Panc1 (cell line): ENCODE results near the gene KIAA1755. TPM values are rescaled to one million over a fixed set of nuclear protein-coding genes. Genes with fewer than 3 reads are reported as not detected.

Source experiments
- ATAC-seq: fragments of 200-7000 bp; cut with Tn5 transposase; 2 replicates; pipeline ENCODE4 v1.9.1; 2020; ENCODE audit warnings: mild to moderate bottlenecking, moderate library complexity
- BruUV-seq: library from RNA; stranded (reverse); fragments of 400-500 nt; replicated peaks from 2 replicates; lab custom pipeline; 2021; lab: Mats Ljungman, UMichigan
- CTCF ChIA-PET: fragments of 300-600 bp; sonication (Branson Sonifier 250); formaldehyde crosslinking; loops from one replicate; lab custom pipeline; 2022; ENCODE audit warnings: antibody characterized with exemption; lab: Charles Lee
- POLR2A ChIA-PET: fragments of 300-600 bp; sonication (Branson Sonifier 250); formaldehyde crosslinking; loops from one replicate; lab custom pipeline; 2022; ENCODE audit warnings: antibody characterized with exemption; lab: Charles Lee
- DNase-seq: peaks from one replicate; pipeline ENCODE4 v3.0.0-alpha.2; 2010; ENCODE audit warnings: low read depth, low spot score
- H3K27ac ChIP-seq: 2 replicates; pipeline ENCODE4 v1.5.1; 2011; ENCODE audit warnings: mild to moderate bottlenecking, low read length, inconsistent platforms
- H3K27me3 ChIP-seq: fragments of 200-500 bp; sonication (Bioruptor generic); 2 replicates; pipeline ENCODE4 v1.6.0; 2014; ENCODE audit warnings: low read length, inconsistent platforms; ENCODE audit not compliant: control insufficient read depth, insufficient read depth
- H3K36me3 ChIP-seq: fragments of 200-500 bp; sonication (Bioruptor generic); 2 replicates; pipeline ENCODE4 v1.5.1; 2014; ENCODE audit warnings: inconsistent platforms, mild to moderate bottlenecking, low read length, moderate library complexity; ENCODE audit not compliant: control insufficient read depth, insufficient read depth
- H3K4me1 ChIP-seq: 2 replicates; pipeline ENCODE4 v1.5.1; 2011; ENCODE audit warnings: inconsistent platforms, mild to moderate bottlenecking, low read length, moderate library complexity; ENCODE audit not compliant: control insufficient read depth, insufficient read depth
- H3K4me3 ChIP-seq, 2 experiments: 2 replicates each; pipeline ENCODE4 v1.5.1; 2011 to 2012; ENCODE audit warnings: low read depth in 2 of 2, low read length in 2 of 2, mild to moderate bottlenecking in 2 of 2, inconsistent platforms in 1 of 2, moderate library complexity in 1 of 2
- H3K9me3 ChIP-seq: fragments of 200-500 bp; sonication (Bioruptor generic); 2 replicates; pipeline ENCODE4 v1.5.1; 2014; ENCODE audit warnings: low read depth, mild to moderate bottlenecking, inconsistent platforms, low read length, moderate library complexity; ENCODE audit not compliant: control insufficient read depth, insufficient read depth
- CTCF ChIP-seq: fragments of 450-650 bp; IDR thresholded peaks from 2 replicates; pipeline ENCODE4 v1.5.1; 2017; ENCODE audit warnings: mild to moderate bottlenecking
- POLR2AphosphoS5 ChIP-seq: IDR thresholded peaks from 2 replicates; pipeline ENCODE4 v1.6.1; 2012; ENCODE audit warnings: mild to moderate bottlenecking, low read depth, low read length, moderate library complexity
- REST ChIP-seq, 2 experiments: IDR thresholded peaks; 2 replicates each; pipeline ENCODE4 v1.6.1; 2011 to 2012; ENCODE audit warnings: low read depth in 2 of 2, control low read depth in 1 of 2, low read length in 1 of 2, mild to moderate bottlenecking in 1 of 2, moderate library complexity in 1 of 2; ENCODE audit not compliant: insufficient read depth in 1 of 2
- SIN3A ChIP-seq: IDR thresholded peaks from 2 replicates; pipeline ENCODE4 v1.6.1; 2012; ENCODE audit warnings: low read depth, mild to moderate bottlenecking, low read length, moderate library complexity, borderline replicate concordance; ENCODE audit not compliant: insufficient read depth
- TCF7L2 ChIP-seq: IDR thresholded peaks from 2 replicates; pipeline ENCODE4 v1.6.1; 2011; ENCODE audit warnings: mild to moderate bottlenecking, low read depth, low read length, inconsistent platforms
- in situ Hi-C: cut with HindIII; loops from 2 replicates; pipeline ENCODE4 v1.10.0; 2016; ENCODE audit warnings: low sequenced_read_pairs, low pct_unique_long_range_greater_than_20kb
- intact Hi-C: fragments of 100-400 bp; cut with micrococcal nuclease; formaldehyde crosslinking; loops from one replicate; pipeline ENCODE4 v1.10.0; 2022; ENCODE audit not compliant: unreplicated experiment
- total RNA-seq: library from RNA; stranded (reverse); gene quantifications from one replicate; pipeline ENCODE4 v1.2.1, GENCODE V29; 2021; ENCODE audit not compliant: unreplicated experiment

Gene KIAA1755
- total RNA-seq, 1 experiment from 2014 or later = 0.08 TPM

GRCh38 chr20:38229376-38230252 lies 30.9 kb downstream of the KIAA1755 start:
- CTCF ChIA-PET = interaction anchor here (0.6 to 1.1 kb wide), 2 partner anchors 93 to 119 kb away, joined by 3 read pairs; no protein-coding TSS in a partner anchor
- H3K4me1 ChIP-seq = no peaks in the 10 kb centered on the region
- POLR2A ChIA-PET = no interaction called here
- H3K9me3 ChIP-seq = no peaks in the 10 kb centered on the region
- H3K27me3 ChIP-seq = no peaks in the 10 kb centered on the region
- H3K36me3 ChIP-seq = no peaks in the 10 kb centered on the region
- no peak overlapping the region for H3K4me3 ChIP-seq
- peak; percentile 81 for TF ChIP-seq CTCF
- TF ChIP-seq REST (IDR thresholded peaks at IDR 0.05; ENCODE audit: insufficient read depth in 1 of 2, low read depth in 2 of 2, low read length in 1 of 2) = no peak
- TF ChIP-seq POLR2AphosphoS5 = no peak
- no peak for TF ChIP-seq TCF7L2
- TF ChIP-seq SIN3A = no peak
- ATAC-seq (peak; percentile 61; the same call in 1 of the 2 replicates), DNase-seq (no peak)
- in situ Hi-C loops = no loop called here
- no TSS peak for BruUV-seq
- intact Hi-C loops = loop anchor here (2.0 to 5.0 kb wide), 2 partner anchors 93 to 178 kb away; no protein-coding TSS in a partner anchor
- H3K27ac ChIP-seq = no peak overlapping the region

- Histone ChIP-seq H3K36me3 (no peaks in the 10 kb centered on the region), H3K4me1 (no peaks in the 10 kb centered on the region), H3K27ac (no peak overlapping the region), H3K27me3 (no peaks in the 10 kb centered on the region), H3K4me3 (no peak overlapping the region), H3K9me3 (no peaks in the 10 kb centered on the region)
- POLR2A ChIA-PET = no interaction called here
- BruUV-seq = no TSS peak
- intact Hi-C loops = loop anchor here (2.0 kb wide), 1 partner anchor 94 kb away; no protein-coding TSS in a partner anchor
- in situ Hi-C loops = no loop called here
- CTCF ChIA-PET = no interaction called here
- TF ChIP-seq SIN3A (no peak), POLR2AphosphoS5 (no peak), CTCF (no peak), TCF7L2 (no peak), REST (IDR thresholded peaks at IDR 0.05; ENCODE audit: insufficient read depth in 1 of 2, low read depth in 2 of 2, low read length in 1 of 2) (no peak)
- DNase-seq = no peak
- ATAC-seq = no peak
These were observed 32.1 kb downstream of the KIAA1755 start for GRCh38 chr20:38228436-38228835.
